HepG2 (cell line): ENCODE data around the gene PRR27. TPM values are rescaled to one million over a fixed set of nuclear protein-coding genes. Genes with fewer than 3 reads are reported as not detected.

Experiments
- ARID5B ChIP-seq: IDR thresholded peaks from 2 replicates; pipeline ENCODE4 v1.4.0; 2020; ENCODE audit warnings: mild to moderate bottlenecking, missing genetic modification reagents
- CEBPG ChIP-seq: IDR thresholded peaks from 2 replicates; pipeline ENCODE4 v1.6.1; 2016
- CENPT ChIP-seq: sonication (generic); formaldehyde crosslinking; IDR thresholded peaks from 2 replicates; pipeline ENCODE4 v1.8.0; 2022; ENCODE audit warnings: low read depth, mild to moderate bottlenecking, moderate library complexity, missing genetic modification reagents
- DZIP1 ChIP-seq: sonication (generic); formaldehyde crosslinking; IDR thresholded peaks from 2 replicates; pipeline ENCODE4 v1.5.0; 2020; ENCODE audit warnings: mild to moderate bottlenecking, missing genetic modification reagents
- EP300 ChIP-seq, 3 experiments: sonication (generic) in 1 of 3; formaldehyde crosslinking in 1 of 3; IDR thresholded peaks; 2 replicates each; pipeline versions ENCODE4 v1.5.1 to v1.6.1; 2011 to 2020; ENCODE audit warnings: low read depth in 2 of 3, low read length in 2 of 3, borderline replicate concordance in 1 of 3, improper control_type of control experiment in 1 of 3, mild to moderate bottlenecking in 1 of 3, missing genetic modification reagents in 1 of 3, moderate library complexity in 1 of 3
- FOXM1 ChIP-seq: sonication (generic); formaldehyde crosslinking; IDR thresholded peaks from 2 replicates; pipeline ENCODE4 v1.5.0; 2020; ENCODE audit warnings: missing genetic modification reagents
- FOXP1 ChIP-seq, 2 experiments: fragments of 450-650 bp in 1 of 2; IDR thresholded peaks; 2 replicates each; pipeline ENCODE4 v1.6.1; 2017 to 2018; ENCODE audit warnings: antibody characterized with exemption in 1 of 2
- NFRKB ChIP-seq: fragments of 450-650 bp; IDR thresholded peaks from 2 replicates; pipeline ENCODE4 v1.6.1; 2017
- PRDM10 ChIP-seq: sonication (generic); formaldehyde crosslinking; IDR thresholded peaks from 2 replicates; pipeline ENCODE4 v1.4.0; 2020; ENCODE audit warnings: low read depth, missing genetic modification reagents
- RFX3 ChIP-seq: IDR thresholded peaks from 2 replicates; pipeline ENCODE4 v1.6.1; 2016; ENCODE audit warnings: missing biosample characterization, missing genetic modification reagents
- SOX13 ChIP-seq, 3 experiments: fragments of 450-650 bp in 1 of 3; sonication (generic) in 1 of 3; formaldehyde crosslinking in 1 of 3; IDR thresholded peaks in 2 of 3; conservative IDR thresholded peaks in 1 of 3; 2 replicates each; pipeline versions ENCODE4 v1.5.0 to v1.6.1; 2016 to 2020; ENCODE audit warnings: antibody characterized with exemption in 1 of 3, mild to moderate bottlenecking in 1 of 3, missing compliant biosample characterization in 1 of 3, missing genetic modification reagents in 1 of 3, moderate library complexity in 1 of 3
- SPEN ChIP-seq: sonication (generic); formaldehyde crosslinking; IDR thresholded peaks from 2 replicates; pipeline ENCODE4 v1.5.1; 2020; ENCODE audit warnings: low read depth, mild to moderate bottlenecking, missing genetic modification reagents
- TFDP1 ChIP-seq: IDR thresholded peaks from 2 replicates; pipeline ENCODE4 v1.6.1; 2016; ENCODE audit warnings: missing compliant biosample characterization, missing genetic modification reagents, borderline replicate concordance
- ZBTB38 ChIP-seq: sonication (generic); formaldehyde crosslinking; IDR thresholded peaks from 2 replicates; pipeline ENCODE4 v1.5.1; 2020; ENCODE audit warnings: mild to moderate bottlenecking, missing genetic modification reagents
- ZNF639 ChIP-seq: conservative IDR thresholded peaks from 2 replicates; pipeline ENCODE4 v1.6.1; 2018; ENCODE audit warnings: missing genetic modification reagents
- ZNF879 ChIP-seq: sonication (generic); formaldehyde crosslinking; IDR thresholded peaks from 2 replicates; pipeline ENCODE4 v1.8.1; 2023; ENCODE audit warnings: missing genetic modification reagents
- polyA plus RNA-seq, 8 experiments: library from polyadenylated mRNA; depleted of rRNA in 3 of 8; stranded (reverse) in 7 of 8; unstranded in 1 of 8; fragments of >200 nt; fragmentation: Illumina TruSeq in 4 of 8; extraction: Trizol in 4 of 8; gene quantifications; 2 replicates each; pipeline versions ENCODE4 v1.2.1 to v1.2.3, GENCODE V29; 2011 to 2016; ENCODE audit warnings: low read depth in 4 of 8, missing spikeins in 1 of 8, mixed read lengths in 1 of 8; ENCODE audit not compliant: insufficient read depth in 1 of 8
- total RNA-seq, 5 experiments: library from RNA; depleted of rRNA; stranded (reverse); fragments of >200 nt; fragmentation: Illumina TruSeq; extraction: Trizol; gene quantifications; 2 replicates each; pipeline ENCODE4 v1.2.3, GENCODE V29; 2016; ENCODE audit warnings: low read depth in 1 of 5

PRR27 gene
- total and polyA plus RNA-seq, 2 of the 13 experiments (the other 11 are each of a cell fraction or from before 2014, with no cell fraction given) = not detected

GRCh38 chr4:70196857-70197256 is 42.8 kb downstream of the PRR27 start (continued):
- TF ChIP-seq EP300 (IDR thresholded peaks at IDR 0.05; ENCODE audit: low read depth in 2 of 2, low read length in 2 of 2) (0 out of 4 replicates have a peak, but pooled peaks of 1 of the 2 experiments have one; percentile 12), EP300 (CRISPR knock-in tag; IDR thresholded peaks at IDR 0.05; ENCODE audit: borderline replicate concordance) (no peak), PRDM10 (CRISPR knock-in tag) (no peak), FOXP1 (IDR thresholded peaks at IDR 0.05) (no peak), FOXP1 (CRISPR knock-in tag; IDR thresholded peaks at IDR 0.05) (no peak), DZIP1 (CRISPR knock-in tag) (no peak), CENPT (CRISPR knock-in tag) (no peak), CEBPG (peak; percentile 79), SOX13 (IDR thresholded peaks at IDR 0.05) (no peak), SOX13 (CRISPR knock-in tag; conservative IDR thresholded peaks at IDR 0.05 in 1 of 2, IDR thresholded peaks at IDR 0.05 in 1 of 2) (peak in 1 of 2 experiments; percentile 46; a peak in 1 of 4 replicates), FOXM1 (CRISPR knock-in tag) (no peak), SPEN (CRISPR knock-in tag) (no peak), ZBTB38 (no peak), RFX3 (CRISPR knock-in tag) (no peak), ZNF879 (CRISPR knock-in tag) (no peak), TFDP1 (CRISPR knock-in tag) (no peak), ARID5B (CRISPR knock-in tag) (peak; percentile 33; the same call in 1 of the 2 replicates), NFRKB (no peak), ZNF639 (CRISPR knock-in tag) (no peak)
